HL-60 (cell line): ENCODE measurements around the gene CADM4.

Experiments used
- DNase-seq, 2 experiments: peaks; one replicate each; pipeline ENCODE4 v3.0.0-alpha.2; 2010 to 2020; ENCODE audit warnings: low read depth in 1 of 2, low spot score in 1 of 2
- H3K27ac ChIP-seq: fragments of 250-450 bp; sonication (Bioruptor Pico); replicated peaks from 2 replicates; pipeline ENCODE4 v1.5.1; 2020; ENCODE audit warnings: mild to moderate bottlenecking, moderate library complexity
- H3K27me3 ChIP-seq: fragments of 250-450 bp; sonication (Bioruptor Pico); 2 replicates; pipeline ENCODE4 v1.5.1; 2021; ENCODE audit warnings: mild to moderate bottlenecking, moderate library complexity; ENCODE audit not compliant: insufficient read depth, poor library complexity, severe bottlenecking
- H3K4me3 ChIP-seq: replicated peaks from 2 replicates; pipeline ENCODE4 v1.5.1; 2011; ENCODE audit warnings: mild to moderate bottlenecking, control low read depth, low read length; ENCODE audit not compliant: insufficient read depth
- GABPA ChIP-seq: IDR thresholded peaks from 2 replicates; pipeline ENCODE4 v1.6.1; 2012; ENCODE audit warnings: low read depth
- POLR2AphosphoS5 ChIP-seq: IDR thresholded peaks from 2 replicates; pipeline ENCODE4 v1.6.1; 2012; ENCODE audit warnings: low read depth
- REST ChIP-seq: IDR thresholded peaks from 2 replicates; pipeline ENCODE4 v1.6.1; 2012; ENCODE audit warnings: low read depth; ENCODE audit not compliant: insufficient replicate concordance
- SPI1 ChIP-seq: IDR thresholded peaks from 2 replicates; pipeline ENCODE4 v1.6.1; 2012; ENCODE audit warnings: low read depth, mild to moderate bottlenecking, borderline replicate concordance
- TF ChIP-seq, protein P1 (sequence below): IDR thresholded peaks from one replicate; pipeline ENCODE4 v1.5.1; 2011; ENCODE audit warnings: low read length, control low read depth, inconsistent platforms; ENCODE audit not compliant: insufficient read depth

Gene CADM4

DNA sequence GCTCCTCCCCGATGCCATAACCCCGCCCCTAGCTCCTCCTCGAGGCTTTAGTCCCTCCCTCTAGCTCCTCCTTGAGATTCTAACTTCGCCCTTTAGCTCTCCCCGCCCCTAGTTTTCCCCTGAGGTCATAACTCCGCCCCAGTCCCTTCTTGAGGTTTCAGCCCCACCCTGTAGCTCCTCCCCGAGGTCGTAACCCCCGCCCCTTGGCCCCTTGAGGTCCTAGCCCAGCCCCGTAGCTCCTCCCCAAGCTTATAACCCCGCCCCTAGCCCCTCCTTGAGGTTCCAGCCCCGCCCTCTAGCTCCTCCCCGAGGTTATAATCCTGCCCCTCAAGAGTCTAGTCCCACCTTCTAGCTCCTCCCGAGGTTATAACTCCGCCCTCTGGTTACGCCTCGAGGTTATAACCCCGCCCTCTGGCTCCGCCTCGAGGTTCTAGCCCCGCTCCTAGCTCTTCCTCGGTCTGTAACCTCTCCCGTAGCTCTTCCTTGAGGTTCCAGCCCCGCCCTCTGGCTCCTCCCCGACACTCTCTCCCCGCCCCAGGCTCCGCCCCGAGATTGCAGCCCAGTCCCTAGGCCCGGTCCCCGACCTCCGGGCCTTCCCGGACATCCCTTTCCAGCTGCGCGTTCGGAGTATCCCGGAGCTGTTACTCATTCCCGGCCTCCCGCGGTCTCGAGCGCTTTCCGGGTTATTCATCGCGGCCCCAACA lies 28.9 kb upstream of the CADM4 start:
- DNase-seq: peak; percentile 99
- Histone ChIP-seq H3K27ac (peak overlapping the region; percentile 82), H3K4me3 (peak overlapping the region; percentile 86), H3K27me3 (no peaks in the 10 kb centered on the region)
- no peak for TF ChIP-seq REST
- no peak for TF ChIP-seq POLR2AphosphoS5
- TF ChIP-seq SPI1: no peak
- TF ChIP-seq, protein P1, sequence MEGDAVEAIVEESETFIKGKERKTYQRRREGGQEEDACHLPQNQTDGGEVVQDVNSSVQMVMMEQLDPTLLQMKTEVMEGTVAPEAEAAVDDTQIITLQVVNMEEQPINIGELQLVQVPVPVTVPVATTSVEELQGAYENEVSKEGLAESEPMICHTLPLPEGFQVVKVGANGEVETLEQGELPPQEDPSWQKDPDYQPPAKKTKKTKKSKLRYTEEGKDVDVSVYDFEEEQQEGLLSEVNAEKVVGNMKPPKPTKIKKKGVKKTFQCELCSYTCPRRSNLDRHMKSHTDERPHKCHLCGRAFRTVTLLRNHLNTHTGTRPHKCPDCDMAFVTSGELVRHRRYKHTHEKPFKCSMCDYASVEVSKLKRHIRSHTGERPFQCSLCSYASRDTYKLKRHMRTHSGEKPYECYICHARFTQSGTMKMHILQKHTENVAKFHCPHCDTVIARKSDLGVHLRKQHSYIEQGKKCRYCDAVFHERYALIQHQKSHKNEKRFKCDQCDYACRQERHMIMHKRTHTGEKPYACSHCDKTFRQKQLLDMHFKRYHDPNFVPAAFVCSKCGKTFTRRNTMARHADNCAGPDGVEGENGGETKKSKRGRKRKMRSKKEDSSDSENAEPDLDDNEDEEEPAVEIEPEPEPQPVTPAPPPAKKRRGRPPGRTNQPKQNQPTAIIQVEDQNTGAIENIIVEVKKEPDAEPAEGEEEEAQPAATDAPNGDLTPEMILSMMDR: no peak
- no peak for TF ChIP-seq GABPA

DNA sequence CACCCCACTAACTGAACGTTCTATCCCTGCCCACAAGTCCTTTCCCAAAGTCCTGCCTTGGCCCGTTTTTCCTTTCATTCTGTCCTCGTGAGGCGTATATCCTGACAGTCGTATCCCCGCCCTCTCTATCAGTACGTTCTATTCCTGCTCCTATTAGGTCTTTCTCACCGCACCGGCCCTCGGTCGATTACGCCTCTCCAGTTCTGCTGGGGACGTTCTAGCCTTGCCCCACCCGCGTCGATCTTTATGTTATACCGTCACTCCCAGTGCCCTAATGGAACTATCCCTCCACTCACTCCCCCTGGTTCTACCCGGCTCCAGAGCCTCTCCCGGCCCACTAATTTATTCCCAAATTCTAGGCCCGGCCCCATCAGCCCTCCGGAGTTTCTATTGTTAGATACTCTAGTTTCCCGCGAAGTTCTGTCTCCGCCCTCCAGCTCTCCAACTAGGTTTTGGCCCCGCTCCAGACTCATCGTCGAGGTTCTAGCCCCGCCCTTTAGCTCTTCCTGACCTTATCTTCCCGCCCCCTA lies 28.3 kb upstream of the CADM4 start:
- DNase-seq: no peak
- H3K27me3 ChIP-seq: no peaks in the 10 kb centered on the region
- TF ChIP-seq GABPA (no peak), REST (no peak), SPI1 (no peak), POLR2AphosphoS5 (no peak)
- TF ChIP-seq, protein P1: no peak
- peak overlapping the region; percentile 43 for H3K4me3 ChIP-seq
- no peak overlapping the region for H3K27ac ChIP-seq

DNA sequence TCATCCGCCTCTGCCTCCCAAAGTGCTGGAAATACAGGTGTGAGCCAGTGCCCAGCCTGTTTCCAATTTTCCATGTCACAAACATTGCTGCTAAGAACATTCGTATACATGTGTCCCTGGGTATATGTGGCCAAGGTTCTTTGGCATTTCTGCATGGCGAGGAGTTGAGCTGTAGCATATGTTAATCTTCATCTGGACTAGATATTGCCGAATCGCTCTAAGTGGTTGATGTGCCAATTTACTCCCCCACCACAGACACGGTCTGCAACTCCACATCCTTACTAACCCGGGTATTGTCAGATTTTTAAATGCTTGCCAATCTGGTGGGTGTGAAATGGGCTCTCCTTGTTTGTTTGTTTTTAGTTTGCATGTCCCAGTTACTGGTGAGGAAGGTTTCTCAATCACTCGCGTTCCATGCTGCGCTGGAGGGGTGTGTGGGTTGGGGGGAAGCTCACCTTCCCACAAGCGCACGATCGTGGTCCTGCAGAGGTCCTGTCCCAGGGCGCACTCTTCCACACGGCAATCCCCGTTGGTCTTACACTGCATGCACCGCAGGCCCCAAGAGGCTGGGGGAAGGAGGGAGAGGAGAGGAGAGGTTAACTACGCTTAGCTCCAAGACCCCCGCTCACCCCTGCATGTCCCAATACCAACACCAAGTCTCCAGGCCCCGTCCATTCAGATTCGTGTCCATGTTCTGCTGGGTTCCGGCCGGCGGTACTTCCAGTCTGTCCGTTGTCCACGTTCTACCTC lies 27.7 kb upstream of the CADM4 start:
- Histone ChIP-seq H3K4me3 (peak overlapping the region; percentile 43), H3K27me3 (no peaks in the 10 kb centered on the region), H3K27ac (no peak overlapping the region)
- TF ChIP-seq GABPA: no peak
- TF ChIP-seq POLR2AphosphoS5: 0 out of 2 replicates have a peak, but pooled peaks have one; percentile 23
- no peak for DNase-seq

GRCh38 chr19:43664018-43664417 lies 24.4 kb upstream of the CADM4 start:
- Histone ChIP-seq H3K4me3 (no peak overlapping the region), H3K27ac (no peak overlapping the region), H3K27me3 (no peaks in the 10 kb centered on the region)
- TF ChIP-seq GABPA (no peak), POLR2AphosphoS5 (no peak; the same call in 1 of the 2 replicates), REST (no peak), SPI1 (peak; percentile 95)
- TF ChIP-seq, protein P1: no peak
- peak in 1 of 2 experiments; percentile 59 for DNase-seq
